GM04503 (cell line): ENCODE data around the gene DCAF8.

Experiments
- DNase-seq: peaks from one replicate; pipeline ENCODE4 v3.0.0-alpha.2; 2012; ENCODE audit warnings: low read depth

DCAF8 gene

DNA sequence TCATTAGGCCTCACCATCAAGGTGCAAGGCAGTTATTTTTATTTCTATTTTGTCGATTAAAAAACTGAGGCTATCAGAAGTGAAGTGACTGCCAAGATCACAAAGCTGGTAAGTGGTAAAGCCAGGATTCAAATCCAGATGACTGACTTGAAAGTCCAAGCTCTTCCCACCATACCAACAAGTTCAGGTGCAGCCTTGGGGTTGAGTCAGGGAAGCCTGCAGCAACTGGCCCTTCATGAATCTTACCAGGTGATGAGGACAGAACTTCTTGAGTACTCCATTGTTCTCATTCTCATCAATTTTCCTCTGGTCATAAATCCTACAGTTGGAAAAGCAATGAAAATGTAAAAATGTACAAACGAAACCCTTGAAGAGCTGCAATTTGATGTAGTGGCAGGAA, 37.0 kb downstream of the DCAF8 start:
- DNase-seq = no peak

- DNase-seq = no peak
Measured at GRCh38 chr1:160224606-160225005, 37.7 kb downstream of the DCAF8 start.

GRCh38 chr1:160222546-160222945, 39.8 kb downstream of the DCAF8 start:
- no peak for DNase-seq

GRCh38 chr1:160221089-160221488, 41.3 kb downstream of the DCAF8 start:
- no peak for DNase-seq

DNA sequence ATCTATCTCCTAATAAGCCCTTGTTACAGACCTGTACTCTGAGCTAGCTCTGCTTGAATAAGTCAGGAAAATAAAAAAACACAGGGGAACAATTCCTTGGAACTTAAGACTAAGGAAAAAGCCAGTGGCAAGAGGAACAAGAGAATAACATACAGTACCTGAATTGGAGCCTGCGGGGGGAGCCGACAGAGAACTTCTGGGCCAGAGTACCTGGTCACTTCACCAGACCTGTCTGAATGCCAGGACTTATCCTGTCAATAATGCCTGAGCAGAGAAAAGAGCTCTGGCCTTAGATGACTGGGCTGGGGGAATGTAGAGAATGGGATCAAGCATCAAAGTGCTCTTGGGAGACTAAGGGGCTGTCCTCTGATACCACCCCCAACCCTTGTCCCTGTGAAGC, 42.0 kb downstream of the DCAF8 start:
- DNase-seq = no peak

DNA sequence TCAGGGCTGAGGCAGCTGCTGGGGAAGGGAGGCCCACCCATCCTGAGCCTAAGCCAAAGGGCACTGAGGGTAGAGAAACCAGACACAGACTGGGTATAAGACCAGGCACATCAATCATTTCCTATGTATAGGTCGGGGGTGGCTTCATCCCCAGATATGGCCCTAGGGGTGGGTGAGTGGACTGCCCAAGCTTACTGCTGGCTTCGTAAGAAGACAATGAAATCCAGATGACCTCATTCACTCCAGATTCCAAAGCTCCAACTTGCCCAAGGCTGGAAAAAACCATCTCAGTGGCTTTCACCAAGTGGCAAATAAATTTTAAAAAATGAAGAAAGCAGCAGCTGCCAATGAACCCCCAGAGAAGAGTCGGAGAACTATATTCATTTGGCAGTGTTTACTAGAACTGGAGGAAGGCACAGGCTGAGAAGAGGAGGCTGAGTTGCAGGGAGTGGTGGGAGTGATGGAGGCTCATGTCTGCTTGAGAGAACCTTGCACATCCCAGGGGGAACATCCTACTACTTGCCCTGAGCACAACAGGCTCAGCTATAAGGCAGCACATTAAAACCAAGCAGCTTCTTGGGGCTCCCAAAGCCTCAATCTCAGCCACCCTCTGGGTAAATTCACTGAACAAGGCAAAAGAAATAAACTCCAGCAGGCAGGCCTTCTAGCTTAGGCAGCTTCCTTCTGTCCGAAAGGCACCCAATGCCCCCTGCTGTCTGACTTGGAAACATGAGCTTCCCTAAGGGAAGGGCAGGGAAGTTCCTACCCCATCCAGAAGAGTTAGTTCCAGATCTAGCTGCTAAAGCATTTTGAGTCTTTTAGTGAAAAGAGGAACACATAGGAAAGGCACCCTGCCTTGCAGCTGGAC, 43.1 kb downstream of the DCAF8 start:
- DNase-seq = peak; percentile 51

- DNase-seq = no peak
Measured at GRCh38 chr1:160217481-160218051, 44.8 kb downstream of the DCAF8 start.

DNA sequence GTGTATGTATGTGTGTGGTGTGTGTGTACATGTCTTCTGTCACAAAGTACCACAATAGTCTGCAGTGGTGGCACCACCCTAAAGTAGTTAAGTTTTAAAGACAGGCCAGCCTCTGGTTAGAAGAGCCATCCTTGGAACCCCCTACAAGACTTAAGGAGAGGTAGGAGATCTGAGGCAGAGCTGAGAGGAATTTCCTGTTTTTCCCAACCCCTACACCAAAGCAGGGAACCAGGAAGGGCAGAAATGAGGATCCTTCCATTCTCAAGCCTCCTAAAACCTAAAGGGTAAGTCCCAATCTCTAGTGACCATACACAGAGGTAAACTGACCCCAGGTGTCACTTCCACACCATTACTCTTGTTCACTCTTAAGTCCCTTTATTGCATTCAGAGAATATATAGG, 46.0 kb downstream of the DCAF8 start:
- DNase-seq = no peak

DNA sequence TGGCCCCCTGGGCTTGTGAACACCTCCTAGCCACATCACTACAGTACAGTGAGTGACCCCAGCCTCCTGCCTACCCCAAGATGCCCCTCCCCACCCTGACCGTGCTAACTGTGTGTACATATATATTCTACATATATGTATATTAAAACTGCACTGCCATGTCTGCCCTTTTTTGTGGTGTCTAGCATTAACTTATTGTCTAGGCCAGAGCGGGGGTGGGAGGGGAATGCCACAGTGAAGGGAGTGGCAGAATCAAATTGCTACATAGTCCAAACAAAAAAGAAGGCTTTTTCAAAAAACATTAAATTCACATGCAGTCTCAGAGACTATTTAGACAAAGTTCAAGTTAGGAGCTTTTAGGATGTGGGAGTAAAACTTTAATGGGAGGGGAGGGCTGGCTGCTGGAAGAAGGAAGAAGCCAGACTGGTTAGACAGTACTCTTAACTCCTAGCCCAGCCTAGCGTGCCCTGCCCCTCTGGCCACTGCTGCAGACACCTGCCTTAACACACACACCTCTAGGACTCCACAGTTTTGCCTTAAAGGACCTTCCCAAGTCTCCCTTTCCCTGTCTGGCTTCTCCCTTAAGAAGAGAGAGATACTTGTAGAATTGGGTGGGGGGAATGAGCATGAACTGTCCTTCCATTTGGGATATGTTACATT, 47.7 kb downstream of the DCAF8 start:
- no peak for DNase-seq

GRCh38 chr1:160211046-160211790, 51.1 kb downstream of the DCAF8 start:
- DNase-seq = no peak

DNA sequence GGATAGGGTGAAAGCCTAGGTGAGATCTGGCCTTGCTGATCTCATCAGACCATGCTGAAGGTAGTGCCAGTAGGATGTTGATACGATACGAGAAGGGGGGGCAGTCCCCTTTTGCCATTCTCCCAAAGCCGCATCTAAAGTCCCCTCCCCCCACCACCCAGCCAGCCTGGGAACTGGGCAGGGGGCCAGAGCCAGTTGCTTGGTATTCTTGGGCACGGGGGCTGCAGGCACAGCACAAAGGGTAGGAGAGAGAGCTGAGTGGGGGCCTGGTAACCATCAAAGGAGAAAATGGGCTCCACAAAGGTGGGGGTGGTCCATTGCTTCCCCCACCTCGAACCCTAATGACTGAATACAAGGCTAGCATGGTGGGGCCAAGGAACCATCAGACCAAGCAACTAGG, 51.8 kb downstream of the DCAF8 start:
- DNase-seq = no peak

- DNase-seq = no peak
Measured at GRCh38 chr1:160209321-160210046, 52.9 kb downstream of the DCAF8 start.

- no peak for DNase-seq
Measured at GRCh38 chr1:160208557-160209320, 53.6 kb downstream of the DCAF8 start.

GRCh38 chr1:160207771-160208556, 54.4 kb downstream of the DCAF8 start:
- no peak for DNase-seq

- DNase-seq = no peak
Measured at GRCh38 chr1:160207118-160207650, 55.2 kb downstream of the DCAF8 start.

- peak; percentile 86 for DNase-seq
Measured at GRCh38 chr1:160206421-160207117, 55.8 kb downstream of the DCAF8 start.

- DNase-seq = peak; percentile 26
Measured at GRCh38 chr1:160206036-160206389, 56.3 kb downstream of the DCAF8 start.

- no peak for DNase-seq
Measured at GRCh38 chr1:160205242-160206035, 56.9 kb downstream of the DCAF8 start, which contains the start of gene PEA15. PEA15 (plus strand) TSS chr1:160205384; CDS start chr1:160211545, 6,161 bp downstream.
